Endothelial cell of umbilical vein (primary cell): ENCODE measurements around the gene HOXD10. TPM values are rescaled to one million over a fixed set of nuclear protein-coding genes. Genes with fewer than 3 reads are reported as not detected.

Source experiments
- BruUV-seq: library from RNA; stranded (reverse); fragments of 400-500 nt; replicated peaks from 2 replicates; lab custom pipeline; 2021; lab: Mats Ljungman, UMichigan
- CTCF ChIA-PET: fragments of 300-600, 350-600 bp; sonication (Branson Sonifier 250); formaldehyde crosslinking; loops from one replicate; lab custom pipeline; 2021; ENCODE audit warnings: antibody characterized with exemption, inconsistent platforms; lab: Charles Lee
- POLR2A ChIA-PET: fragments of 300-600, 350-600 bp; sonication (Branson Sonifier 250); formaldehyde crosslinking; loops from one replicate; lab custom pipeline; 2021; ENCODE audit warnings: antibody characterized with exemption, inconsistent platforms; lab: Charles Lee
- DNase-seq: peaks from one replicate; pipeline ENCODE4 v3.0.0-alpha.2; 2011; ENCODE audit warnings: low read depth, low spot score
- FAIRE-seq: peaks from 2 replicates; lab custom pipeline; 2011; peaks lifted over from hg19 to GRCh38; lab: Jason Lieb, UNC
- H2AFZ ChIP-seq: 2 replicates; pipeline ENCODE4 v1.6.0; 2012; ENCODE audit warnings: low read depth, low read length, control low read depth, inconsistent platforms
- H3K27ac ChIP-seq: 2 replicates; pipeline ENCODE4 v1.5.1; 2011; ENCODE audit warnings: low read depth, mild to moderate bottlenecking, control low read depth, low read length, moderate library complexity; ENCODE audit not compliant: insufficient read depth
- H3K27me3 ChIP-seq, 2 experiments: 2 replicates each; pipeline versions ENCODE4 v1.6.0 to v1.6.1; 2011; ENCODE audit warnings: low read length in 2 of 2, mixed read lengths in 1 of 2; ENCODE audit not compliant: control insufficient read depth in 2 of 2, insufficient read depth in 2 of 2
- H3K36me3 ChIP-seq, 2 experiments: 2 replicates in 1 of 2; 3 replicates in 1 of 2; pipeline ENCODE4 v1.5.1; 2011; ENCODE audit warnings: low read length in 2 of 2, mild to moderate bottlenecking in 1 of 2, moderate library complexity in 1 of 2; ENCODE audit not compliant: control insufficient read depth in 2 of 2, insufficient read depth in 2 of 2; ENCODE audit errors: extremely low read depth in 1 of 2
- H3K4me1 ChIP-seq: 3 replicates; pipeline ENCODE4 v1.5.1; 2011; ENCODE audit warnings: mild to moderate bottlenecking, low read length; ENCODE audit not compliant: control insufficient read depth, insufficient read depth; ENCODE audit errors: extremely low read depth
- H3K4me2 ChIP-seq: 2 replicates; pipeline ENCODE4 v1.6.1; 2011; ENCODE audit warnings: low read length, control low read depth, mixed read lengths; ENCODE audit not compliant: insufficient read depth
- H3K4me3 ChIP-seq, 3 experiments: fragments of 200-600 bp in 1 of 3; sonication (generic), shearing (Covaris generic) in 1 of 3; replicated peaks in 1 of 3; 2 replicates each; pipeline ENCODE4 v1.5.1; 2011 to 2016; ENCODE audit warnings: control low read depth in 3 of 3, low read length in 3 of 3, mild to moderate bottlenecking in 2 of 3, inconsistent platforms in 1 of 3, low read depth in 1 of 3, moderate library complexity in 1 of 3; ENCODE audit not compliant: insufficient read depth in 1 of 3
- H3K79me2 ChIP-seq: 2 replicates; pipeline ENCODE4 v1.6.0; 2012; ENCODE audit warnings: low read length, inconsistent platforms; ENCODE audit not compliant: control insufficient read depth, insufficient read depth
- H3K9ac ChIP-seq: replicated peaks from 2 replicates; pipeline ENCODE3; 2011; ENCODE audit warnings: low read length, control low read depth; ENCODE audit not compliant: insufficient read depth; ENCODE audit errors: extremely low read depth
- H3K9me1 ChIP-seq: replicated peaks from 3 replicates; pipeline ENCODE4 v1.6.0; 2011; ENCODE audit warnings: mild to moderate bottlenecking, low read length; ENCODE audit not compliant: control insufficient read depth, insufficient read depth; ENCODE audit errors: extremely low read depth
- H3K9me3 ChIP-seq: replicated peaks from 2 replicates; pipeline ENCODE4 v1.5.1; 2012; ENCODE audit warnings: low read length, inconsistent platforms; ENCODE audit not compliant: control insufficient read depth, insufficient read depth
- H4K20me1 ChIP-seq: replicated peaks from 2 replicates; pipeline ENCODE3; 2011; ENCODE audit warnings: mild to moderate bottlenecking, low read length; ENCODE audit not compliant: control insufficient read depth, insufficient read depth; ENCODE audit errors: extremely low read depth
- EZH2 ChIP-seq: IDR thresholded peaks from 2 replicates; pipeline ENCODE4 v1.6.1; 2012; ENCODE audit warnings: borderline replicate concordance, low read depth, mild to moderate bottlenecking, moderate library complexity, low read length, inconsistent platforms; ENCODE audit not compliant: severe bottlenecking
- FOS ChIP-seq: IDR thresholded peaks from 2 replicates; pipeline ENCODE4 v1.6.1; 2011; ENCODE audit warnings: mild to moderate bottlenecking, low read length, moderate library complexity, borderline replicate concordance; ENCODE audit not compliant: insufficient read depth
- GATA2 ChIP-seq: IDR thresholded peaks from 2 replicates; pipeline ENCODE4 v1.7.0; 2011; ENCODE audit warnings: low read depth, mild to moderate bottlenecking, moderate library complexity, mixed read lengths, low read length; ENCODE audit not compliant: insufficient read length, insufficient read depth
- JUN ChIP-seq: IDR thresholded peaks from 2 replicates; pipeline ENCODE4 v1.6.1; 2011; ENCODE audit warnings: borderline replicate concordance, low read depth; ENCODE audit not compliant: insufficient read length, insufficient read depth
- MAX ChIP-seq: IDR thresholded peaks from 2 replicates; pipeline ENCODE4 v1.6.1; 2011; ENCODE audit not compliant: insufficient read depth, insufficient read length
- MYC ChIP-seq: IDR thresholded peaks from one replicate; pipeline ENCODE4 v1.6.1; 2011; ENCODE audit warnings: mild to moderate bottlenecking, low read depth, low read length
- POLR2A ChIP-seq: IDR thresholded peaks from 2 replicates; pipeline ENCODE4 v1.6.1; 2012; ENCODE audit warnings: low read depth, mild to moderate bottlenecking, control low read depth, low read length
- POLR2AphosphoS5 ChIP-seq: IDR thresholded peaks from 2 replicates; pipeline ENCODE4 v1.6.1; 2012; ENCODE audit warnings: low read depth, mild to moderate bottlenecking, control low read depth, low read length, moderate library complexity; ENCODE audit not compliant: insufficient read depth
- dilution Hi-C: fragments of 300-500 bp; cut with MboI; formaldehyde crosslinking; loops from one replicate; pipeline ENCODE4 v1.15.0; 2019; ENCODE audit warnings: low sequenced_read_pairs; ENCODE audit not compliant: extremely low pct_ligation_motif_present
- intact Hi-C: fragments of 100-400 bp; cut with micrococcal nuclease; formaldehyde crosslinking; loops from one replicate; pipeline ENCODE4 v1.10.0; 2022
- polyA plus RNA-seq, 4 experiments: library from polyadenylated mRNA; depleted of rRNA in 3 of 4; stranded (reverse) in 3 of 4; unstranded in 1 of 4; fragments of >200 nt; gene quantifications; 2 replicates each; pipeline versions ENCODE4 v1.2.1 to v1.2.3, GENCODE V29; 2011 to 2012; ENCODE audit warnings: missing spikeins in 1 of 4
- total RNA-seq: library from RNA; stranded (reverse); gene quantifications from 2 replicates; pipeline ENCODE4 v1.2.3, GENCODE V29; 2021
- TF ChIP-seq, protein P1 (sequence below), 2 donors: IDR thresholded peaks; 1 replicate in 1 of 2; 2 replicates in 1 of 2; pipeline ENCODE4 v1.5.1; 2011; ENCODE audit warnings: low read length in 2 of 2, mild to moderate bottlenecking in 2 of 2, moderate library complexity in 2 of 2, control low read depth in 1 of 2, inconsistent platforms in 1 of 2, low read depth in 1 of 2; ENCODE audit not compliant: insufficient read depth in 1 of 2; ENCODE audit errors: extremely low read depth in 1 of 2

The HOXD10 gene
- total and polyA plus RNA-seq, 2 donors (not counting 3 experiments of a cell fraction or from before 2014, with no cell fraction given), result not detected

DNA sequence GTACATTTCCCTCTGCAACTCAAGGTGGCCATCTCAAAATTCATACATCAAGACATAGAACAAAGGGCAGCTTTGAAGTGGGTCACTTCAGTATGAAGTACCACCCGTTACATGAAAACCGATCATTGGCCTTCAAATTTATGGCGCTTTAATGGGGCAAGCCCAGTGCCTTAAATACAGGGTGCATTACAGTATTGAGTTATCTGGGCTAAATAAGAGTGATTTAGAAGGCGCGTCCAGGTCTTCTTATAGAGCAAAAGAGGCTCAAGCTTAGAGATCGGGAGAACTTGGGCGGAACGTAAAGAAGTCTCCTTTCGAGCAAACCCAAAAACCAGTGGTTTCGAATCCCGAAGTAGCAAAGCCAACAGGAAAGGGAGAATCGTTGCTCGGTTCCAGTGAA is 47.6 kb downstream of the HOXD10 start:
- Histone ChIP-seq H4K20me1 (no peaks in the 10 kb centered on the region), H3K9ac (no peak overlapping the region), H3K4me1 (peaks cover 3% of the 10 kb centered on the region), H3K36me3 (no peaks in the 10 kb centered on the region), H2AFZ (no peak overlapping the region), H3K4me2 (no peak overlapping the region), H3K27me3 (peaks cover 5 to 15% of the 10 kb centered on the region in 2 experiments), H3K9me3 (no peaks in the 10 kb centered on the region), H3K4me3 (no peak overlapping the region), H3K9me1 (no peaks in the 10 kb centered on the region), H3K79me2 (no peaks in the 10 kb centered on the region), H3K27ac (no peak overlapping the region)
- dilution Hi-C loops (no loop called here), intact Hi-C loops (no loop called here)
- POLR2A ChIA-PET, result no interaction called here
- BruUV-seq, result no TSS peak
- FAIRE-seq (no peak), DNase-seq (no peak)
- CTCF ChIA-PET, result interaction anchor here (1.0 kb wide), 1 partner anchor 291 kb away, joined by 4 read pairs; no protein-coding TSS in a partner anchor
- no peak for TF ChIP-seq POLR2A

DNA sequence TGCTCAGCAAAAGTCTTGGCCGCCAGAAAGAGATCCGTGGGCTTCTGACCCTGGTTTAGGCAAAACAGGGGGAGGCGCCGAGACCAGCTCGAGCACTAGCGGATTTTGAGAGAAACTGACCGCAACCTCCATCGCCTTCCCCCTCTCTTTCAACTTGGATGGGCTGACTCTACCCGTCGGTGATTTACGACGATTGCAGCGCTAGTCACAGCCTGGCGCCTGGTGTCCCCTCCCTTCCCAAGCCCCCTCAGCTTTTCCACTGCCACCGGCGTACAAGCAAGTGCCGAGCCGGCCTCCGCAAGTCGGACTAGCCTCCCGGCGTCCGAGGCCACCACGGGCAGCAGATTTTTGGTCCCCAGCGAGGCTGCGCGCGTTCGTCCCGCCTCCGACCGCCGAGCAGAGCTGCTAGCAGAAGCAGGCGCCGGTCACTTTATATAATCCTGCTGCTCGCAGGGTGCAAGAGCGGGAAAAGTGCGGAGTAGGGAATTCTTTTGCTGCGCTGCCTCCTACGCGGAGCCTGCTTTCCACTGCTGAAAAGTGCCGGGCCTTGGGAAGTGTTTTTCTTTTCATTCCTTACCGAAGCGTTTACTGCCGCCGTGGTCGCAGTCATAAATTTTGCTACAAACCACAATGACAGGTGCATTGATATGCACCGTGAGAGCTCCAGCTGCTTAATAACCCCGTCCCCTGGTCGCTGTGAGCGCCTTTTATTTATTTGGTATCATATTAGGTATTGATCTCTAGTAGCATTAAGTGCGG is 48.2 kb downstream of the HOXD10 start:
- no peaks in the 10 kb centered on the region for H3K79me2 ChIP-seq
- H3K27ac ChIP-seq, result no peak overlapping the region
- ChIA-PET POLR2A (no interaction called here), CTCF (interaction anchor here (1.0 kb wide), 3 partner anchors 23 to 390 kb away, joined by 3 to 4 read pairs (median 4); partner anchors contain the start of gene HOXD1)
- H3K9ac ChIP-seq, result no peak overlapping the region
- dilution Hi-C loops, result no loop called here
- no peaks in the 10 kb centered on the region for H3K9me1 ChIP-seq
- intact Hi-C loops, result no loop called here
- H3K4me1 ChIP-seq, result peaks cover 3% of the 10 kb centered on the region
- H3K27me3 ChIP-seq, result peaks cover 5 to 15% of the 10 kb centered on the region in 2 experiments
- no peak overlapping the region for H2AFZ ChIP-seq
- no peaks in the 10 kb centered on the region for H3K36me3 ChIP-seq
- no TSS peak for BruUV-seq
- H3K4me3 ChIP-seq, result peak overlapping the region in 2 of 3 experiments; percentile 1 to 37
- peak overlapping the region; percentile 73 for H3K4me2 ChIP-seq
- DNase-seq (peak; percentile 36), FAIRE-seq (no peak)
- TF ChIP-seq POLR2A (no peak), POLR2AphosphoS5 (no peak), GATA2 (no peak), EZH2 (no peak), JUN (no peak), FOS (no peak), MYC (no peak), MAX (no peak)
- TF ChIP-seq, protein P1, sequence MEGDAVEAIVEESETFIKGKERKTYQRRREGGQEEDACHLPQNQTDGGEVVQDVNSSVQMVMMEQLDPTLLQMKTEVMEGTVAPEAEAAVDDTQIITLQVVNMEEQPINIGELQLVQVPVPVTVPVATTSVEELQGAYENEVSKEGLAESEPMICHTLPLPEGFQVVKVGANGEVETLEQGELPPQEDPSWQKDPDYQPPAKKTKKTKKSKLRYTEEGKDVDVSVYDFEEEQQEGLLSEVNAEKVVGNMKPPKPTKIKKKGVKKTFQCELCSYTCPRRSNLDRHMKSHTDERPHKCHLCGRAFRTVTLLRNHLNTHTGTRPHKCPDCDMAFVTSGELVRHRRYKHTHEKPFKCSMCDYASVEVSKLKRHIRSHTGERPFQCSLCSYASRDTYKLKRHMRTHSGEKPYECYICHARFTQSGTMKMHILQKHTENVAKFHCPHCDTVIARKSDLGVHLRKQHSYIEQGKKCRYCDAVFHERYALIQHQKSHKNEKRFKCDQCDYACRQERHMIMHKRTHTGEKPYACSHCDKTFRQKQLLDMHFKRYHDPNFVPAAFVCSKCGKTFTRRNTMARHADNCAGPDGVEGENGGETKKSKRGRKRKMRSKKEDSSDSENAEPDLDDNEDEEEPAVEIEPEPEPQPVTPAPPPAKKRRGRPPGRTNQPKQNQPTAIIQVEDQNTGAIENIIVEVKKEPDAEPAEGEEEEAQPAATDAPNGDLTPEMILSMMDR (IDR thresholded peaks at IDR 0.05; ENCODE audit: extremely low read depth in 1 of 2, insufficient read depth in 1 of 2, low read depth in 1 of 2, low read length in 2 of 2), result no peak
- H4K20me1 ChIP-seq, result no peaks in the 10 kb centered on the region
- no peaks in the 10 kb centered on the region for H3K9me3 ChIP-seq
